Activated B cell treated with CpG ODN at 0.5 μM for 24 hours (primary cell): Measurements from ENCODE around the gene SULT4A1. TPM values are rescaled to one million over a fixed set of nuclear protein-coding genes. Genes with fewer than 3 reads are reported as not detected.

ENCODE experiments used
- ATAC-seq: fragments of 200-7000 bp; cut with Tn5 transposase; one replicate; pipeline ENCODE4 v1.10.0; 2021; ENCODE audit warnings: low read depth, mild to moderate bottlenecking, moderate library complexity
- CTCF ChIA-PET: fragments of 350-600 bp; sonication (Branson Sonifier 250); formaldehyde crosslinking; loops from one replicate; lab custom pipeline; 2021; ENCODE audit warnings: antibody characterized with exemption; lab: Charles Lee
- POLR2A ChIA-PET: fragments of 350-600 bp; sonication (Branson Sonifier 250); formaldehyde crosslinking; loops from one replicate; lab custom pipeline; 2021; ENCODE audit warnings: antibody characterized with exemption; lab: Charles Lee
- DNase-seq: peaks from one replicate; pipeline ENCODE4 v3.0.0; 2022
- H3K27ac Mint-ChIP-seq: one replicate; pipeline ENCODE4 v1.8.0; 2020; ENCODE audit warnings: mixed read lengths
- H3K27me3 Mint-ChIP-seq: one replicate; pipeline ENCODE4 v1.8.0; 2021; ENCODE audit warnings: mixed read lengths
- H3K36me3 Mint-ChIP-seq: one replicate; pipeline ENCODE4 v1.8.0; 2021; ENCODE audit warnings: low read depth, mixed read lengths
- H3K4me1 Mint-ChIP-seq: one replicate; pipeline ENCODE4 v1.8.0; 2021; ENCODE audit warnings: mixed read lengths
- H3K4me3 Mint-ChIP-seq: one replicate; pipeline ENCODE4 v1.8.0; 2020; ENCODE audit warnings: mild to moderate bottlenecking, mixed read lengths
- H3K9me3 Mint-ChIP-seq: one replicate; pipeline ENCODE4 v1.8.0; 2020; ENCODE audit warnings: mixed read lengths
- intact Hi-C: fragments of 100-400 bp; cut with micrococcal nuclease; formaldehyde crosslinking; loops from one replicate; pipeline ENCODE4 v1.15.1; 2024
- total RNA-seq: library from RNA; stranded (reverse); gene quantifications from 2 replicates; pipeline ENCODE4 v1.2.3, GENCODE V29; 2022
- TF ChIP-seq, protein P1 (sequence below): fragments of 200-600 bp; IDR thresholded peaks from one replicate; pipeline ENCODE4 v1.8.0; 2022; ENCODE audit warnings: antibody characterized with exemption, mild to moderate bottlenecking

SULT4A1 gene
- total RNA-seq, 1 donor from 2014 or later: not detected

DNA sequence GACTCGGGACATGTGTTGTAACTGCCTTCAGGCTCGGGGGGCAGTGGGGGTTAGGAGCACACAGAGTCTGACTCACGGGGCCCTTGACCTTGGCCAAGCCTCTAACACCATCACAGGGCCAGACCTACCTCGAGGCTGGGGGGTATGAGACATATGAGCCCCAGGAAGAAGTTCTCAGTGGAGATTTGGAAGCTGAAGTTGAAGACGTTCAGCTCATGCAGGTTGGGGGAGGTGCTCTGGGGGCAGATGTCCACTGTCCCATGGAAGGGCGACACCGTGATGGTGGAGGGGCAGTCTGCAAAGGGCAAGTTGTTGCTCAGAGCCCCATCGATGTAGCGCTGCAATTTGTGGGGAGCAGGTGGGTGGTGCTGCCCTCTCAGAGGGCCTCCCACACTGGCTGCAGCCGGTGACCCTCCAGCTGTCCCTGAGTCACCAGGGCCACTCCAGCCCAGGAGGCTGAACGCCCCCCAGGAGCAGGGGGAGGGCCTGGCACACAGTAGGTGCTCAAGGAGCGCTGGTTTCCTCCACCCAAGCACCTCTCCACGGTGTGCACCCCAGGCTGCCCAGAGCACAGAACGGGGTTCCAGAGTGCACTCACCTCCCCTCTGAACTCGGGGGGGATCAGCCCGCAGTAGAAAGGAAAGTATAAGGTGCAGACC lies 27.0 kb upstream of the SULT4A1 start:
- H3K36me3 Mint-ChIP-seq: no peaks in the 10 kb centered on the region
- peaks cover 8% of the 10 kb centered on the region for H3K4me1 Mint-ChIP-seq
- ChIA-PET CTCF (no interaction called here), POLR2A (no interaction called here)
- intact Hi-C loops: loop anchor here (10.0 kb wide), 1 partner anchor 505 kb away; no protein-coding TSS in a partner anchor
- no peak for DNase-seq
- TF ChIP-seq, protein P1, sequence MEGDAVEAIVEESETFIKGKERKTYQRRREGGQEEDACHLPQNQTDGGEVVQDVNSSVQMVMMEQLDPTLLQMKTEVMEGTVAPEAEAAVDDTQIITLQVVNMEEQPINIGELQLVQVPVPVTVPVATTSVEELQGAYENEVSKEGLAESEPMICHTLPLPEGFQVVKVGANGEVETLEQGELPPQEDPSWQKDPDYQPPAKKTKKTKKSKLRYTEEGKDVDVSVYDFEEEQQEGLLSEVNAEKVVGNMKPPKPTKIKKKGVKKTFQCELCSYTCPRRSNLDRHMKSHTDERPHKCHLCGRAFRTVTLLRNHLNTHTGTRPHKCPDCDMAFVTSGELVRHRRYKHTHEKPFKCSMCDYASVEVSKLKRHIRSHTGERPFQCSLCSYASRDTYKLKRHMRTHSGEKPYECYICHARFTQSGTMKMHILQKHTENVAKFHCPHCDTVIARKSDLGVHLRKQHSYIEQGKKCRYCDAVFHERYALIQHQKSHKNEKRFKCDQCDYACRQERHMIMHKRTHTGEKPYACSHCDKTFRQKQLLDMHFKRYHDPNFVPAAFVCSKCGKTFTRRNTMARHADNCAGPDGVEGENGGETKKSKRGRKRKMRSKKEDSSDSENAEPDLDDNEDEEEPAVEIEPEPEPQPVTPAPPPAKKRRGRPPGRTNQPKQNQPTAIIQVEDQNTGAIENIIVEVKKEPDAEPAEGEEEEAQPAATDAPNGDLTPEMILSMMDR: no peak
- no peak overlapping the region for H3K27ac Mint-ChIP-seq
- no peak for ATAC-seq
- H3K4me3 Mint-ChIP-seq: no peak overlapping the region
- H3K27me3 Mint-ChIP-seq: peaks cover 44% of the 10 kb centered on the region
- H3K9me3 Mint-ChIP-seq: no peaks in the 10 kb centered on the region

DNA sequence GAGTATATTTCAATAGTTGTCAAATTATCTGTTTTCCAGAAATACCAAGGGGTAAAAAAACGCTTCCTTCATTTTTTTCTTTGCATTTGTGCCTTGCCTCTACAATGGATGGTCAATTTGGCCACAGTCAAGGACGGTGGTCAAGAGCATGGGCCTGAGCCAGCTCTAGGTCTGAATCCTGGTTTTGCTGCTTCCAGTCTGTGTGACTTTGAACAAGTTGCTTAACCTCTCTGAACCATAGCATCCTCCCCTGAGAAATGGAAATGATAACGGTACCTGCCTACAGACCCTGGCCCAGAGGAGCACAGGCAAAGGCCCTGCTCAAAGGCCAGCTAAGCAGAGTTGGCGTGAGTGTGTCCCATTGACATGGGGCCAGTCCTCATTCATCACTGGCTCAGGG lies 26.4 kb upstream of the SULT4A1 start:
- H3K27ac Mint-ChIP-seq: no peak overlapping the region
- H3K4me3 Mint-ChIP-seq: no peak overlapping the region
- ChIA-PET CTCF (no interaction called here), POLR2A (no interaction called here)
- no peaks in the 10 kb centered on the region for H3K36me3 Mint-ChIP-seq
- TF ChIP-seq, protein P1: no peak
- DNase-seq (no peak), ATAC-seq (no peak)
- peaks cover 44% of the 10 kb centered on the region for H3K27me3 Mint-ChIP-seq
- H3K4me1 Mint-ChIP-seq: peaks cover 8% of the 10 kb centered on the region
- intact Hi-C loops: loop anchor here (10.0 kb wide), 1 partner anchor 504 kb away; no protein-coding TSS in a partner anchor
- H3K9me3 Mint-ChIP-seq: no peaks in the 10 kb centered on the region

DNA sequence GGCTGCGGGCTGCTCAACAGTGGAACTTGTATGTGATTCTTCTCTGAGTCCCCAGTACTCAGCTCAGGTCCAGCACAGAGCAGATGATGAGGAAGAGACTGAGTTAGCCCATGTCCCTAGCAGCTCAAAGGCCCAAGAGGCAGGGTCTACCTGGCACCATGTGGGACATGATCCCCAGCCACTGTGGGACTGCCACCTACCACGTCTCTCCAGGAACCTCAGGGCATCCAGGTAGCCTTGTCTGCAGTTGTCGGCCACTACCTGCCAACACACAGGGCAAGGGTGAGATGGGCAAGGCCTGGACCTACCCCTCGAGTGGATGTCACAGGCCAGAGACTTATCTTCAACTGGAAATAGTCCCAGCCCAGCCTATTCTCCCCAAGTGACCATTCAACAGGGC lies 25.1 kb upstream of the SULT4A1 start:
- no peaks in the 10 kb centered on the region for H3K36me3 Mint-ChIP-seq
- peaks cover 40% of the 10 kb centered on the region for H3K27me3 Mint-ChIP-seq
- CTCF ChIA-PET: no interaction called here
- POLR2A ChIA-PET: no interaction called here
- no peak overlapping the region for H3K4me3 Mint-ChIP-seq
- no peaks in the 10 kb centered on the region for H3K9me3 Mint-ChIP-seq
- H3K27ac Mint-ChIP-seq: no peak overlapping the region
- intact Hi-C loops: loop anchor here (10.0 kb wide), 1 partner anchor 503 kb away; no protein-coding TSS in a partner anchor
- ATAC-seq: no peak
- peaks cover 8% of the 10 kb centered on the region for H3K4me1 Mint-ChIP-seq
- TF ChIP-seq, protein P1: no peak
- DNase-seq: no peak

DNA sequence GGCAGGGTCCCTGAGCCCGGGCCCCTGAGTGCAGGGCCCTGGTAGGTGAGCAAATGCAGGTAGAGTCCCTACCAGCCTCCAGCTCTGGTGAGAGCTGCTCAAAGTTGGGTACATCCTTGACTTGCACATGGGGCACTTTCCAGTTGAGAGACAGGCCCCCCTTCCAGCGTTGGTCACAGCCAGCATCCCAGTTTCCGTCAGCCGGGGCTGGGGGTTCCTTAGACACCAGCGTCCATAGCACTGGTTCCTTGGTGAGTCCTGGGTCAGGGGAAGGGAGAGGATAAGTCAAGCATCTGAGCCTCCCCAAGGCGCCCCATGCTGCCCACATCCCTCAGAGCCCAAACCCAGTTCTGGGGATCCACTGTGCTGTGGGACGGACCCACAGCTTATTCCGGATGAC lies 23.9 kb upstream of the SULT4A1 start:
- CTCF ChIA-PET: no interaction called here
- intact Hi-C loops: loop anchor here (10.0 kb wide), 1 partner anchor 501 kb away; no protein-coding TSS in a partner anchor
- no peak for ATAC-seq

DNA sequence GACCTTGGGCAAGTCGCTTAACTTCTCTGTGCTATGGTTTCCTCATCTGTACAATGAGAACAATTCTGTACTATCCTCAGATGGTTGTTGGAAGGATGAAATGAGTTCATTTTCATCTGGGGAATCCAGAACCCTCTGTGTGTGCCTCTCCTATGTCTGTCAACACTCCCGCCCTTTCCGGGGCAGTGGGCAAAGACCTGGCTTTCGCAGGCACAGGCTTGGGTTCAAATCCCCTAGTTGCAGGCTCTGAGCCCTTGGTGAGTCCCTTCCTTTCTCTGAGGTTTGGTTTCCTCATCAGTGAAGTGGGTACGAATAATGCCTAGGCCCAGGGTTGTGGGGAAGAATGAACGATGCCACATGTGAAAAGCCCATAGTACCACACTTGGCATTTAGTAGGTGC lies 23.5 kb upstream of the SULT4A1 start:
- no peaks in the 10 kb centered on the region for H3K9me3 Mint-ChIP-seq
- intact Hi-C loops: loop anchor here (10.0 kb wide), 1 partner anchor 501 kb away; no protein-coding TSS in a partner anchor

More for the DNA sequence above, 23.9 kb upstream of the SULT4A1 start:
- POLR2A ChIA-PET: no interaction called here
- Mint-ChIP-seq H3K4me3 (no peak overlapping the region), H3K9me3 (no peaks in the 10 kb centered on the region), H3K27me3 (peaks cover 33% of the 10 kb centered on the region), H3K36me3 (no peaks in the 10 kb centered on the region), H3K4me1 (peaks cover 6% of the 10 kb centered on the region), H3K27ac (no peak overlapping the region)
- TF ChIP-seq, protein P1: no peak
- DNase-seq: no peak

More for the DNA sequence above, 23.5 kb upstream of the SULT4A1 start:
- Mint-ChIP-seq H3K4me3 (no peak overlapping the region), H3K27ac (no peak overlapping the region), H3K27me3 (peaks cover 33% of the 10 kb centered on the region), H3K4me1 (peaks cover 5% of the 10 kb centered on the region), H3K36me3 (no peaks in the 10 kb centered on the region)
- ChIA-PET CTCF (no interaction called here), POLR2A (no interaction called here)
- DNase-seq: no peak
- TF ChIP-seq, protein P1: no peak
- no peak for ATAC-seq
